Fibroblast of lung (primary cell): ENCODE results near the gene KNTC1.

Experiments
- CTCF ChIP-seq, 2 donors: IDR thresholded peaks in 1 of 2; conservative IDR thresholded peaks in 1 of 2; 1 replicate in 1 of 2; 2 replicates in 1 of 2; pipeline ENCODE4 v1.5.1; 2011 to 2012; ENCODE audit warnings: low read length in 2 of 2, control low read depth in 1 of 2, inconsistent platforms in 1 of 2, low read depth in 1 of 2, mild to moderate bottlenecking in 1 of 2
- EZH2 ChIP-seq: IDR thresholded peaks from 2 replicates; pipeline ENCODE4 v1.5.1; 2012; ENCODE audit warnings: low read length, control low read depth, mild to moderate bottlenecking; ENCODE audit errors: missing control alignments

GRCh38 chr12:122508163-122508562, 18.9 kb upstream of the KNTC1 start:
- no peak for TF ChIP-seq CTCF (conservative IDR thresholded peaks at IDR 0.05 in 1 of 2, IDR thresholded peaks at IDR 0.05 in 1 of 2; ENCODE audit: low read depth in 1 of 2, low read length in 2 of 2)
- TF ChIP-seq EZH2: no peak
